ENCODE results near the gene ADAM19.

- no peak for TF ChIP-seq CTCF (IDR thresholded peaks at IDR 0.05)
- TF ChIP-seq POLR2A (IDR thresholded peaks at IDR 0.05), result no peak
Measured at GRCh38 chr5:157596487-157596886, 20.9 kb upstream of the ADAM19 start.
